HG03135 (cell line): Measurements from ENCODE around the gene PARVB.

Experiments used
- ATAC-seq: cut with Tn5 transposase; IDR thresholded peaks from one replicate; pipeline ENCODE4 v1.9.1; 2021; ENCODE audit warnings: mild to moderate bottlenecking, moderate library complexity; ENCODE audit not compliant: unreplicated experiment

Gene PARVB

DNA sequence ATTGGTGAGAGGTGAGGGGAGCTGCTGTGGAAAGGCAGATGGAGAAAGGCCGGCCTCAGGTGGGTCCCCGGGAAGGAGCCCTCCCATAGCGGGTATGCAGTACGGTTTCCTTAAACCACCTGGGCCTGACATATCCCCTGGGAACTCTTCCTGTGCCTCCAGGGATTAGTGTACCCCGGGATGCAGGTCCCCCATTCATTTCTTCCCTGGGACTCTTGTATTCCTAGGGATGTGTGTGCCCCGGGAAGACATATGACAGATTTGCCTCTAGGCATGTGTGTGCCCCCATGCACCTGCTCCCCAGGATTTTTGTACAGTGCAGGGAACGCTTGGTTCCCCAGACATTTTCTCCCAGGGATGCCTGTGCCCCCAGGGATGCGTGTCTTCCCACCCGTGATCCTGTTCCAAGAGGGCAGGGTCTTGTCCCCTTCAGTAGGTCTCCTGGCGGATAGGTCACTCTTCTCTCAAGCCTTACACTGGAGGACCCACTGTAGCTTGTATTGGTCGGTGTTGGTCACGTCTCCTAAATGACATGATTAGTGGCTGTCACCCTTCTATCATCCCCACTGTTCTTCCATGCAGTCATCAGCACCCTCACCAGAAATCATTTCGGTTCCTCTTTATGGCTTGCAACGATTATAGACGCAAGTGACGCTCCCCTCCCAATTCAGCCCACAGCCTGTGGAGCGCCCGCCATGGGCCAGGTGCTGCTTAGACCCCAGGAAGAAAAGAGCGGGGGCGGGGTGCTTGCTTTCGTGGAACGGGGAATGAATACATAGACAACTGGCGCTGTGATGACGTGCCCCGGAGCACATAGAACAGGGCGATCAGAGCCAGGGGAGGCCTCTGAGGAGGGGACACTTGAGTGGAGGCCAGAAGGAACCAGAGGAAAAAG is 1.3 kb downstream of the PARVB start:
- ATAC-seq, result peak; percentile 42

DNA sequence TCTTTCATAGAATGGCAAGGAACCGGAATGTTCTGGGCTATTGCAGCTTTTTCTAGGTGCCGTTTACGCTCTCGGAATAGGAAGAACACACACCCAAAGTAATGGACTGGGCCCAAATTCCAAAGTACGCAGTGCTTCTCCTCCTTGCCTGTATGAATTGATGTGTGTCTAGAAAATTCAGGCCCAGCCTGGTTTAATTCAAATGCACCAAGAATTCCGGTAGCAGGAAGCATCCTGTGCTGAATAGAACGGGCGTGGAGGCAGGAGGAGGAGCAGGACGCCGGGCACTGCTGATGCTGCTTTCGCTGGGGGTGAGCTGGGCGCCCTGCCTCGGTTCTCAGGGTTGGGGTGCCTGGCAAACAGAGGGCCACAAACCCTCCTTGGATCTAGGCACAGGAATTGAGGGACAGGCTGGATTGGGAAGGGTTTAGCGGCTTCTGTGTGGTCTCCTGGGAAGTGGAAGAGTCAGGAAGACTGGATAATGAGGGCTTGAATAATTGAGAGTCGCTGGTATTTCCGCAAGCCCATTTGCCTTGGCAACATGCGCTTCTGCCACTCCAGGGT is 2.0 kb downstream of the PARVB start:
- no peak for ATAC-seq

DNA sequence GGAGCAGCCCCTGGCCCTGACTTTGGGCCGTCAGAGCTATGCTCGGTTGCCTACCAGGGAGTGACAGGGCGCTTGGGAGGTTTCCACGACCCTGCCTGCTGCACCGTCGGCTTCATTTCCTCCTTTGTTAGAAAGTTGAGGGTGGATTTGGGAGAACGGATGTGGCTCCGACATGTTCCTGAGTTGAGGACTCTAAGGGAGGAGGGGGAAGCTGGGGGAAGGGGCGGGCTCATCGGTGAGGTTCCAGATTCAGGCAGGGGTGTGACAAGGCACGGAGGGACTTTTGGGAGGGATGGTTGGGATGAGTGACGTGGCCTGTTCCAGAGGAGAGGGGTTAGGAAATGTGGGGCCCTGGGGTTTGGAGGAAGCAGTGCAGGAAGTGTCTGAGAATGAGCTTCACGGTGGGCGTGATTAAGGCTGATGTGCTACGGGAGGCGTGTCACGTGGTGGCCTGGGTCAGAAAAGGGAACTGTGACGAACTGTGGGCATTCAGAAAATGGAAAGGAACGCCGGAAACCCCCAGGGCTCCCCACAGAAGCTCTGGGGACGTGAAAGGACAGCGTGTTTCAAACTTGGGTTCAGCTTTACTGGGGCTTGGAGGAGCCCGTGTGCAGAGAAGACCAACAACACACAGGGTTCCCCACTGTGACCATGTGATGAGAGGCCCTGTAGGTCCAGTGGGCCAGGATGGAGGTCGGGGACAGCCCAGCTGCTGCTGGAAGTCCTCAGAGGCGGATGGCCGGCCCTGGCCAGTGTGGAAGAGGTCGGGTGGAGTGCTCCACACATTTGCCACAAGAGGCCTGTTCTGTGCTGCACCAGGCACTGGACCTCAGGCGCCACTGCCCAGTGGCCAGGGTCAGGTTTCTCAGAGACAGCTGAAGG is 2.8 kb downstream of the PARVB start:
- ATAC-seq, result peak; percentile 50

DNA sequence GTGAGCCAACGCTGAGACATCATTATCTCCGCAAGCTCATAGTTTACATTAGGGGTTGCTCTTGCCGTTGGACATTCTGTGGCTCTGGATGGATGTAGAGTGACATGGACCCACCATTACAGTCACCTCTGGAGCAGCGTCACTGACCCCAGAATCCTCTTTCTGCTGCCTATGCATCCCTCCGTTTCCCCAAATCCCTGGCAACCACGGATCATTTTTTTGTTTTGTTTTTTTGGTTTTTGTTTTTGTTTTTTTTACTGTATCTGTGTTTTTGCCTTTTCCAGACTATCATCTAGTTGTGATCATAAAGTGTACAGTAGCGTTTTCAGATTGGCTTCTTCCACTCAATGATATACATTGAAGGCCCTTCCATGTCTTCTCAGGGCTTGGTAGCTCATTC is 4.0 kb downstream of the PARVB start:
- no peak for ATAC-seq

DNA sequence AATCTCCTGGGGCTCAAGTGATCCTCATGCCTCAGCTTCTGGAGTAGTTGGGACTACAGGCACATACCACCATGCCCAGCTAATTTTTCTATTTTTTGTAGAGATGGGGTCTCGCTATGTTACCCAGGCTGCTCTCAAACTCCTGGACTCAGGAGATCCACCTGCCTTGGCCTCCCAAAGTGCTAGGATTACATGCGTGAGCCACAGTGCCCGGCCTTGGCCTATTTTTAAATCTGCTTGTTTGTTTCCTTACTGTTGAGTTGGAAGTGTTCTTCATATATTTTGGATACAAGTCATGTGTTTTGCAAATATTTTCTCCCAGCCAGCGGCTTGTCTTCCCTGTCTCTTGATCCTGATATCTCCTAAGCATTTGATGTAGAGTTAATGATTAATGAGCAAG is 5.0 kb downstream of the PARVB start:
- no peak for ATAC-seq

DNA sequence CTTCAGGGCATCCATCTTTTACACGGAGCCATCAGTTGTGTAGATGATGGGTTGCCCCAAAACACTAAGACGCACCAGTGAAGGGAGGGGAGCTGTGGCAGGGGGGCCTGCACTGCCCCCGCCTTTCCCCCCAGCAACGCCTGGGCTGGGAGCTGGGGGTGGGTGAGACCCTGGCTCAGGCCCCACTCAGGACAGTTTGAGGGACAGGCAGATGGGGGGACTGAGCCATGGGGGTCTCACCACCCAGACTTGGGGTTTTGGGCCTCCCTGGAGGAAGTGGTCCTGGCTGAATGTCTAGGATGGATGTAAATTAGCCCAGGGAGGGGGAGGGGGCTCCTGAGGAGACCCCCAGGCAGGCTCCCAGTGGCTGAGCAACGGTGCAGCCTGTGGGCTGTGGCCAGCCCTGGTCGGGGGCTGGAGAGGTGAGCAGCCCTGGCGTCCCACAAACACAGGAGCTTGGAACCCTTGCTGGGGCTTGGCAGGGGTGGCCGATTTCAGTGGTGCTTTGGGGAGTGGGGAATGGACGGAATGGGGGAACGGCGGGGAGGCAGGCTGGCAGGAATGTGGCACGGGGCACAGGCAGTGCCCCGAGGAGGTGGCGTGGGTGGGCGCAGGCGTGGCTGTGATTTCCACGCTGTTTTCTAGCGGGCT is 6.1 kb downstream of the PARVB start:
- ATAC-seq, result no peak

DNA sequence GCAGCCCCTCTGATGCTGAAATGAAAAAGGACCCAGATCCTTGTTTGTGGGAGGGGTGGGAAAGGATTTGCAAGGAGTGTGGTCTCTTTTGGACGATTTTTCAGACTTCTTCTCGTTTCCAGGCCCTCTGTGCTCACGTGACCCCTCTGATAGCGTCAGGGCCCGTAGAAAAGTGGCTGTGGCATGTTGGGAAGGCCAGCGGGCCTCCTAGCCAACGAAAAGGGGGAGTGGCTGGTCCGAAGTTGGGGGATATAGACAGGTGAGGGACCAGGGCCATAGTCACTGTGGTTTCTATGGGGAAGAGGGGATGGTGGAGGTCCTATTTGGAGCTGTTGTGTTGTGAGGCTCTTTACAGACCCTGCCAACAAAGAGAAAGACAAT is 6.6 kb downstream of the PARVB start:
- no peak for ATAC-seq

DNA sequence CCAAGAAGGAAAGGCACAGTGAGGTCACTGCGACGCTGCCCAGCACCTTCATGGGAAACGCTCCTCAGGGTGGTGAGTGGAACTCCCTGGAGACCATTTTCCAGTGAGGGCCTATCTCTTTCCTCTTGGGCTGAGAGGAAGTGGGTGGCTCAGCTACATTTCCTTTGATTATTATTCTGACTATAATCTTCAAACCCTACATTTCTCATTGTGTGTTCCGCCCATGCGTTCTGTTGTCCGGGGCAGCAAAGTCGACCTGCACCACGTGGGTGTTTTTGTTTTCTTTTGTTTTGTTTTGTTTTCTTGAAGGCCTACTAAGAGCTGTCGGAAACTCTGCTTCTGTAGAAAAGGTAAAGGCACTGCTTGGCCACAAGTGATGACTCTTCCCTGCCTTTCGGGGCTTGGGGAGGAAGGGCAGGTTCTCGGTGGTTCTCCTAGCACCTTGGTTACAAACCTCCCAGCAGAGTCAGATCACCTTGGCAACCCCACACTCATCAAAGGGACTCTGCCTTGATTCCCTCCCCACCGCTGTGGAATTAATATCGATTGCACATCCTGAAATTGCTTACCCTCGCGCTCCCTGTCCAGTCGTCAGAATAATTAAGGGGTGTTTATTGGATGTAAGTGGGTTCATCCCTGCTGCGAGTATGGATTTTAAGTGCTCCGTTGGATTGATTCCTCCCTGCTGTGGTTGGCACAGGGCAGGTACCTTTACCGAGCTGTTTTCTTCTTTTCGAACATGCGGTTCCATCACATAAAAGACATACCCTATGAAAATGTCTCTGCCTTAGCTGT is 7.3 kb downstream of the PARVB start:
- ATAC-seq, result no peak

DNA sequence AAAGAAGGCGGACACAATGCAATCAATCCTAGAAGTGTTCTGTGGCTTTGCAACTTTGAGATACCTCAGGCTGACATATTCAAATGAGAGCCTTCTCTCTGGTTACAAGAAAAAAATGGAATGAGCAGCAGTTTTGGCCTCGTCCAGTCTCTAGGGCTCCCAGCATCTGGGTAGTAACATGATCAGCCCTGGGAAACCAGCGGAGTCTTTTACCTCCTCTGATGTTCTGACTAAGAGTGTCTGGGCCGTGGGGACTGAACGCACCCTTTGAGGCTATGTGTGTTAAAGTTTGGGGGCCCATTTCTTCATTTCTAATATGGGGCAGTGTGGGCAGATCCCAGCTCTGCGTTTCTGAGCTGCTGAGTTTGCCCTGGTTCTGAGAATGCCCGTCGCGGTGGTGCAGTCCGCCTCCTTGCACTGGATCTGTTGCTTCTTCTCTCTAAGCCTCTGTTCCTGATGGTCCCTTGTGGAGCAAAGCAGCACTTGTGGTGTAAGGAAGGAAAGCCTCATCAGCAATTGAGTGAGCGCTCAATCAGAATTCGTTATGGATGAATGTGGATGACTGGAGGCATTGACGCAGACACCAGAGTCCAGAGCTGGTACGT is 8.1 kb downstream of the PARVB start:
- no peak for ATAC-seq

DNA sequence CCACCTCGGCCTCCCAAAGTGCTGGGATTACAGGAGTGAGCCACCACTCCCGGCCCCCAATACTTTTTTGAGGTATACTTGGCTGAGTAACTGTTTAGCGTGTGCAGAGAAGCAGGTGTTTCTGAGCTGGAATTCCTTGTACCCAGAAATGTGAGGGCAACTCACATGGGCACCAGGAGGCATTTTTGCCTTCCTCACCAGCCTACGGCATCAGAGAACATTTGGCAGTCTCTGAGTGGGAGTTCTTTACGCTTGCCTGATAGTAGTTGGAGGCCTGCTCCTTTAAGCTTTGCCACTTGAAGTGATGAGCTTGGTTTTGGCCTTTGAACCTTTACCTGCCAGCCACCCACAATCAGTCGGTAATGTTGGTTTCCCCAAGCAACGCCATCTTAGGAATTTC is 9.2 kb downstream of the PARVB start:
- ATAC-seq, result no peak

DNA sequence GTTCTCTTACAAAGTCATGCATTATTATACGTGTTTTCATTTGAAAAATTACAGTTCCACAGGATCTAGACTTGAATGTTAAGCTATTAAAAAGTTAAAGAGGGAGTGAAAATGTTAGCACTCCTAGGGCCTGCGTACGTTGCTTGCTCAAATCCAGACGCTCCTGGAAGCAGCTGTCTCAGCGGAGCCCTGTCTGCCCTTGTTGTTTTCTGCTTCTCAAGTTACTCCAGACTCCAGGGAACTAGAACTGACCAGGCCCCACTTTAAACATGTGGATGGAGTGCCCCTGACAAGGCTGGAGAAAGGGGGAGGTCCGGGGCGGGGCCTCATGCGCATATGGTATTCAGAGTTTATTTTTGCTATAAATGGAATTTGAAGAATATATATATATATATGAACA is 9.6 kb downstream of the PARVB start:
- ATAC-seq, result no peak

DNA sequence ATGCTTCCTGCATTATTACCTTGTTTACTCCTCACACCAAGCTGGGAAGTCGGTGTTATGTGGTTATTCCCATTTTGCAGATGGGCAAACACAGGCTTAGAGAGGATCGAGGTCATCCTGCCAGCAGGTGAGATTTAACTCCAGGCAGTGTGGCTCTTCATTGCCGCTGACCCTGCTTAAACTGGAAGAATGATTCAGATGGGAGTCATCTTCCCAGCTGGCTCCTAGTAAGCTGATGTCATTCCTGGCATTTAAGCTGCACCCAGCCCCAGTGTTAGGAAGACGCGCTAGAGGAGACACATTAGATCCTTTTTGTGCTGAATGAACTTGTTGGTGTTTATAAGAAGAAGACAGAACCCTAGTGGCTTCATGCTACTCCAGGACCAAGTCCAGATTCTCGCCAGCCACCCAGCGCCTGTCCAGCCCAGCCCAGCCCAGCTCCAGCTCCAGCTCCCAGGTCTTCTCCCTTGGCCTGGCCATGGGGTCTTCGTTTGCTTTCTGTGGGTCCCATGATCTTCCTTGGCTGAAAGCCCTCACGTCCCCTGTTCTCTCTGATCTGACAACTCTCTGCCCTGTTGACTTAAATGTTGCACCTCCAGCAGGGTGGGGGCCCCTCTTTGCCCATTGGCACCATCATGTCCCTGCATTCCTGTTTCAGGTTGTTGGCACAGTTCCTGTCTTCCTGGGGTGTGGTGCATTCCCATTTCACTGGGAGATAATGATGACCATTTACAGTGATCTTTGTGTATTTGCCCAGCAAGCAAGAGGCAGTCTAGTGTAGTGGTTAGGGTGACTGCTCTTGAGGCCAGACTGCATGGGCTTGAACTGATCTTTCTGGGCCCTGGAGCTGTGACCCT is 13.6 kb downstream of the PARVB start:
- no peak for ATAC-seq

DNA sequence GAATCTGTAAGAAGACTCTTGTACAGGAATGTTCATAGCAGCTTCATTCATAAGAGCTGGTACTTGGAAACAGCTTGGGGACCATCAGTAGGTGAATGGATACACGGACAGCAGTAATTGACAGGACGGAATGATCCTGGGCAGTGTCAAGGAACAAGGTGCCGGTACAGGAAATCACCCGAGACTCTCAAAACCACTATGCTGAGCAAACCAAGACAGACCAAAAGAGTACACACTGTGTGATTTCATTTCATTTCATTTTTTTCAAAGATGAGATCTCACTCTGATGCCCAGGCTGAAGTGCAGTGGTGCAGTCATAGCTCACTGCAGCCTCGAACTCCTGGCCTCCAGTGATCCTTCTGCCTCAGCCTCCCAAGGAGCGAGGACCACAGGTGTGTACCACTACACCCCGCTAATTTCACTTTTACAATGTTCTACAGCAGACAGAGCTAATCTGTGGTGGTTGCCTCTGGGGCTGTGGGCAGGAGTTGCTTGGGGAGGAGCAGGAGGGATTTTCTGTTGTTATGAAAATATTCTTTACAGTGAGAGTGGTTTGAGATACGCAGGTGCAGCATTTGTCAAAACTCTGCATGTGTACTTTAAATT is 15.6 kb downstream of the PARVB start:
- ATAC-seq, result no peak

DNA sequence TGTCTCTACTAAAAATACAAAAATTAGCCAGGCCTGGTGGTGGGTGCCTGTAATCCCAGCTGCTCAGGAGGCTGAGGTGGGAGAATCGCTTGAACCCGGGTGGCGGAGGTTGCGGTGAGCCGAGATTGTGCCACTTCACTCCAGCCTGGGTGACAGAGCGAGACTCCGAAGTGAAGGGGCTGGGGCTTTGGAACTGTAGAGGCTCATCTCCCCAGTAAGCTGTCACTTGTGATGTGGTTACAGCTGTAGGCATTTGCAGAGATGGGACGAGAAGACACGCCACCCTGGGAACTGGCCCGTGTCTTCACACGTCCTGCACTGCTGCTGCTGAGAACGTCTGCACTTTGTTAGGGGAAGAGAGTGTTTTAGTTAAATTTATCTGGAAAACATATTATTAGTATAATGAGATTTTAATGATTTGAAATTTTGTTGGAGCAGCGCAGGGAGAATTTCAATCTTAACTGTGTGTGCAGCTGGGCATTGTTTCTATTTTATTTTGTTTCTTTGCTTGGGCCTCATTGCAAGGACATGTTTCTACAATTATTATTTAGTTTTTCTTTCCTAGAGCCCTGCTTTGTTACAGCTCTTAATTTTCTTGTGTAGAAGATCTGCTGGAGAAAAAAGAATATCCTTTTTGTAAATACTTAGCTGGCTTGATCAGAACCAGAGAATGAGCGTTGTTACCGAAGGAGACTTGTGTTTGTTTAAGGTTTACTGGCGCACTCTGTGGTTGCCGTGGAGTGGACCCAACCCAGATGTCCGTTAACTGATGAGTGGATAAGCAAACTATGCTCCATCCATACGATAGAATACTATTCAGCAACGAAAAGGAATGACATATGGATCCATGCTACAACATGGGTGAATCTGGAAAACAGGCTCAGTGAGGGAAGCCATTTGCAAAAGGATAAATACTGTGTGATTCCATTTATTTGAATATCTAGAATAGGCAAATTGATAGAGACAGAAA is 18.4 kb downstream of the PARVB start:
- ATAC-seq, result no peak

DNA sequence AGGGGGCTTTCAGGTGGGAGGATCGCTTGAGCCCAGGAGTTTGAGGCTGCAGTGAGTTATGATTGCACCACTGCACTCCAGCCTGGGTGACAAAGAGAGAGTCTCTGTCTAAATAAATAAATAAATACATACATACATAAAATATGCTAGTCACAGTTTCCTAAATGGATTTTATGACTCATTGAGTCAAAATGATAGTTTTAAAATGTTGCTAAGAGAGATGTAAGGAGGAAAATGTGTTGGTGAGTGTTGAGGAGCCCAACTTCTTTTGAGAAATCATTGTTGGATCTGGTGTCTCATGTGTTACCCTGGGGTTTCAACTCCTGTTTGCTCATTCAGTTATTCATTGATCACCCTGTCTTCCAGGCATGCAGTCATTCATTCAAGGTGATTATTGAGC is 21.0 kb downstream of the PARVB start:
- no peak for ATAC-seq

DNA sequence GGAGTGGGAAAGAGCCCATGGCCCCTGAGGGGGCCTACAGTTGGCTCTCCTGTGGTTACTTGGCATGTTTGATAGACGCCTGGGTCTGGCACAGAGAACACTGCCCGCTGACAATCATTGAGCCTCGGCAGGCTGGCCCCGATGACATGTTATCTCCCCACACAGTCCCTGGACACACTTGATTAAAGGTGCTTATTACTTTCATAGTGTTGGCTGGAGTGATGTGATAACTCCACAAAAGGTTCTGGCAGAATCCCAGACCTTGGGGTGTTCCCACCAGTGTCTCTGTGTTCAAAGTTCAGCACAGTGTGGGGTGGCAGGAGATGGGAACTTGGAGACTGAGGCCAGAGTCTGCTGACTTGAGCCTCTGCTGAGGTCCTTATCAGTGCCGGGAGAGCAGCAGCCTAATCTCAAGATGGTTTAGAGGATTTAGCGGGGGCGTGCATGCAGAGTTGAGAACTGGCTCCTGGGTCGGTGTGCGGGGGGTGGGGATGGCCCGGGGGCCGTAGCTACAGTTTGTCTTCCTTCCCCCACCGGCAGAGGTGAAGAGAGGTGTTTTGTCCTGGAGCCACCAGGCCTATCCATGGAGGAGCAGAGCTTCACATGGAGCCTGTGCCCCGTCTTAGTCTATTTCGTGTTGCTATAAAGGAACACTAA is 22.5 kb downstream of the PARVB start:
- no peak for ATAC-seq

DNA sequence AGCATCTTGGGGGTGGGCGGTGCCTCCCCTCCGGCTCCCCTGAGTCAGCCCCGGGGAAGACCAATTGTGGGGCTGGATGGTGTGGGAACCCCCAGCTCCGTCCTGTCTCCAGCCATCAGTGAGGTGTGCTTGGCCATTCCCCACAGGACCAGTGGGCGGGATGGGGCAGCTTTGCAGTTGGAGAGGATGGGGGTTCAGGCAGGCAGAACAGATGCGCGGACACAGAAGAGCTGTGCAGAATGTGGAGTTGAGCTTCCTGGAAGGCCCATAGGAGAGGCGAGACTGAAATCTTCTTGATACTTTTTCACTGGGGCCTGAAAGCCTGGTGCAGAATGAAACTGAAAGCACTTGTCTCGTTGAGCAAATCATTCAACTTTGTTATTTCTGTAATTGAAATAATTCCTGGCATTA is 23.8 kb downstream of the PARVB start:
- no peak for ATAC-seq
